H9 (cell line): Measurements from ENCODE around the gene SRSF2. TPM values are rescaled to one million over a fixed set of nuclear protein-coding genes. Genes with fewer than 3 reads are reported as not detected.
A peak's percentile ranks its signal among the peaks of the same experiment; 100 is the strongest.

Experiments
- DNase-seq: peaks from one replicate; pipeline ENCODE4 v3.0.0-alpha.2; 2017
- H2AFZ ChIP-seq: one replicate; pipeline ENCODE4 v1.6.1; 2013; ENCODE audit warnings: mild to moderate bottlenecking, low read length, control low read depth, moderate library complexity
- H2AK5ac ChIP-seq: 2 replicates; pipeline ENCODE4 v1.6.1; 2013; ENCODE audit warnings: low read length, control low read depth, mixed read lengths; ENCODE audit not compliant: insufficient read length
- H2BK120ac ChIP-seq: one replicate; pipeline ENCODE4 v1.6.1; 2013; ENCODE audit warnings: low read depth, mild to moderate bottlenecking, low read length, control low read depth, inconsistent platforms; ENCODE audit not compliant: poor library complexity, severe bottlenecking
- H2BK12ac ChIP-seq: 2 replicates; pipeline ENCODE4 v1.6.1; 2013; ENCODE audit warnings: low read length, control low read depth, mixed read lengths, low read depth; ENCODE audit not compliant: insufficient read length
- H2BK15ac ChIP-seq: 2 replicates; pipeline ENCODE4 v1.6.1; 2013; ENCODE audit warnings: low read depth, low read length, control low read depth
- H2BK20ac ChIP-seq: one replicate; pipeline ENCODE4 v1.6.1; 2013; ENCODE audit warnings: low read depth, mild to moderate bottlenecking, low read length, control low read depth, inconsistent platforms; ENCODE audit not compliant: poor library complexity, severe bottlenecking
- H2BK5ac ChIP-seq: 2 replicates; pipeline ENCODE4 v1.6.1; 2013; ENCODE audit warnings: low read length, control low read depth, mixed read lengths; ENCODE audit not compliant: insufficient read length
- H3K14ac ChIP-seq: 2 replicates; pipeline ENCODE4 v1.6.1; 2013; ENCODE audit warnings: low read length, control low read depth; ENCODE audit not compliant: insufficient read depth
- H3K18ac ChIP-seq: 2 replicates; pipeline ENCODE4 v1.6.1; 2013; ENCODE audit warnings: low read depth, mild to moderate bottlenecking, mixed read lengths, low read length, control low read depth; ENCODE audit not compliant: insufficient read length
- H3K23ac ChIP-seq: 2 replicates; pipeline ENCODE4 v1.6.1; 2013; ENCODE audit warnings: low read length, control low read depth, mixed read lengths, low read depth; ENCODE audit not compliant: insufficient read length
- H3K23me2 ChIP-seq: 2 replicates; pipeline ENCODE4 v1.6.1; 2013; ENCODE audit warnings: low read depth, mild to moderate bottlenecking, mixed read lengths, low read length, control low read depth; ENCODE audit not compliant: insufficient read length, poor library complexity, severe bottlenecking
- H3K27ac ChIP-seq: 2 replicates; pipeline ENCODE4 v1.5.1; 2013; ENCODE audit warnings: low read length, control low read depth, mixed read lengths, low read depth; ENCODE audit not compliant: insufficient read length
- H3K27me3 ChIP-seq: 2 replicates; pipeline ENCODE4 v1.6.1; 2013; ENCODE audit warnings: low read length, control low read depth, inconsistent platforms; ENCODE audit not compliant: insufficient read depth
- H3K4ac ChIP-seq: 2 replicates; pipeline ENCODE4 v1.6.1; 2013; ENCODE audit warnings: low read depth, mild to moderate bottlenecking, control low read depth, inconsistent platforms, low read length, moderate library complexity
- H3K4me1 ChIP-seq: 2 replicates; pipeline ENCODE4 v1.6.1; 2013; ENCODE audit warnings: low read length, control low read depth, inconsistent platforms; ENCODE audit not compliant: insufficient read depth
- H3K4me2 ChIP-seq: 2 replicates; pipeline ENCODE4 v1.6.1; 2013; ENCODE audit warnings: low read length, control low read depth, mixed read lengths; ENCODE audit not compliant: insufficient read length, insufficient read depth
- H3K56ac ChIP-seq: 2 replicates; pipeline ENCODE4 v1.6.1; 2013; ENCODE audit warnings: low read depth, mild to moderate bottlenecking, mixed read lengths, low read length, control low read depth; ENCODE audit not compliant: insufficient read length
- H3K79me1 ChIP-seq: 2 replicates; pipeline ENCODE4 v1.6.1; 2013; ENCODE audit warnings: low read depth, mild to moderate bottlenecking, moderate library complexity, low read length, control low read depth, inconsistent platforms; ENCODE audit not compliant: insufficient read depth, poor library complexity, severe bottlenecking
- H3K79me2 ChIP-seq: 2 replicates; pipeline ENCODE4 v1.6.1; 2013; ENCODE audit warnings: low read length, control low read depth, inconsistent platforms; ENCODE audit not compliant: insufficient read depth
- H3K9ac ChIP-seq: 2 replicates; pipeline ENCODE4 v1.6.1; 2013; ENCODE audit warnings: low read length, control low read depth, mixed read lengths; ENCODE audit not compliant: insufficient read length; ENCODE audit errors: extremely low read depth
- H3K9me3 ChIP-seq: one replicate; pipeline ENCODE4 v1.6.1; 2013; ENCODE audit warnings: low read depth, low read length, inconsistent platforms; ENCODE audit not compliant: control insufficient read depth
- H3T11ph ChIP-seq: one replicate; pipeline ENCODE4 v1.6.1; 2013; ENCODE audit warnings: mild to moderate bottlenecking, low read length, control low read depth, inconsistent platforms
- H4K20me1 ChIP-seq: one replicate; pipeline ENCODE4 v1.6.1; 2013; ENCODE audit not compliant: control insufficient read depth, insufficient read length, insufficient read depth
- H4K5ac ChIP-seq: 2 replicates; pipeline ENCODE4 v1.6.1; 2013; ENCODE audit warnings: low read depth, mild to moderate bottlenecking, mixed read lengths, low read length, control low read depth; ENCODE audit not compliant: insufficient read length
- H4K8ac ChIP-seq: replicated peaks from 2 replicates; pipeline ENCODE4 v1.6.1; 2013; ENCODE audit warnings: low read length, control low read depth, mixed read lengths, low read depth; ENCODE audit not compliant: insufficient read length
- H4K91ac ChIP-seq: 2 replicates; pipeline ENCODE4 v1.6.1; 2013; ENCODE audit warnings: low read depth, mild to moderate bottlenecking, moderate library complexity, mixed read lengths, low read length, control low read depth; ENCODE audit not compliant: insufficient read length
- H3K27ac Mint-ChIP-seq, 3 experiments: 2 replicates in 2 of 3; 3 replicates in 1 of 3; pipeline ENCODE4 v1.8.0; 2020 to 2021; ENCODE audit warnings: mixed read lengths in 3 of 3, mild to moderate bottlenecking in 1 of 3, moderate library complexity in 1 of 3
- H3K27me3 Mint-ChIP-seq: 2 replicates; pipeline ENCODE4 v1.8.0; 2021; ENCODE audit warnings: low read depth, mild to moderate bottlenecking, moderate library complexity, mixed read lengths
- H3K36me3 Mint-ChIP-seq, 3 experiments: 2 replicates in 2 of 3; 3 replicates in 1 of 3; pipeline ENCODE4 v1.8.0; 2020 to 2021; ENCODE audit warnings: low read depth in 3 of 3, mixed read lengths in 3 of 3; ENCODE audit not compliant: insufficient read depth in 1 of 3
- H3K4me1 Mint-ChIP-seq, 2 experiments: 2 replicates each; pipeline ENCODE4 v1.8.0; 2020; ENCODE audit warnings: mixed read lengths in 2 of 2
- H3K4me3 Mint-ChIP-seq, 2 experiments: 2 replicates in 1 of 2; 3 replicates in 1 of 2; pipeline ENCODE4 v1.8.0; 2020 to 2021; ENCODE audit warnings: mild to moderate bottlenecking in 2 of 2, mixed read lengths in 2 of 2, moderate library complexity in 1 of 2
- H3K9me3 Mint-ChIP-seq, 2 experiments: 2 replicates in 1 of 2; 3 replicates in 1 of 2; pipeline ENCODE4 v1.8.0; 2020; ENCODE audit warnings: mild to moderate bottlenecking in 2 of 2, mixed read lengths in 2 of 2, moderate library complexity in 1 of 2
- CTCF ChIP-seq: fragments of 200-600 bp; sonication (generic); conservative IDR thresholded peaks from 3 replicates; pipeline ENCODE4 v1.8.0; 2021; ENCODE audit warnings: antibody characterized with exemption, mild to moderate bottlenecking
- WGBS: extraction: QIAGEN DNeasy Blood & Tissue Kit; methylation state at CpG from one replicate; pipeline ENCODE4 v1.1.7; 2013; ENCODE audit warnings: missing lambda C conversion rate, low lambda C conversion rate, mixed read lengths; ENCODE audit not compliant: insufficient read length; ENCODE audit errors: extremely low coverage; 5-methylcytosine and 5-hydroxymethylcytosine counted together
- total RNA-seq: library from RNA; stranded (reverse); gene quantifications from 2 replicates; pipeline ENCODE4 v1.2.1, GENCODE V29; 2021

SRSF2 gene
- total RNA-seq, 1 experiment from 2014 or later: 578 TPM

GRCh38 chr17:76725580-76726230 lies 11.4 kb downstream of the SRSF2 start:
- Histone ChIP-seq H2BK12ac (no peak overlapping the region), H3T11ph (no peak overlapping the region), H2BK5ac (no peak overlapping the region), H4K5ac (no peak overlapping the region), H3K56ac (no peak overlapping the region), H2BK20ac (no peak overlapping the region), H3K18ac (no peak overlapping the region), H2BK15ac (no peak overlapping the region), H3K23ac (no peak overlapping the region), H3K27ac (no peak overlapping the region), H3K4me1 (no peaks in the 10 kb centered on the region), H4K20me1 (no peaks in the 10 kb centered on the region), H3K79me1 (peaks cover 11% of the 10 kb centered on the region), H3K4ac (no peak overlapping the region), H3K9me3 (no peaks in the 10 kb centered on the region), H3K9ac (peak overlapping the region; percentile 49), H3K79me2 (peaks cover 9% of the 10 kb centered on the region; the same call in 1 of the 2 replicates), H2AFZ (no peak overlapping the region), H3K4me2 (peak overlapping the region; percentile 87), H4K8ac (no peak overlapping the region), H3K14ac (peak overlapping the region; percentile 13; the same call in 1 of the 2 replicates), H4K91ac (no peak overlapping the region), H2AK5ac (no peak overlapping the region), H3K23me2 (peaks cover 13% of the 10 kb centered on the region), H2BK120ac (no peak overlapping the region), H3K27me3 (no peaks in the 10 kb centered on the region)
- no CpG with 5 or more reads among the region's 38 CpGs for WGBS
- H3K9me3 Mint-ChIP-seq: no peaks in the 10 kb centered on the region
- peak; percentile 48 for DNase-seq
- H3K27ac Mint-ChIP-seq: peak overlapping the region in 1 of 3 experiments; percentile 39; a peak in 2 of 7 replicates
- no peak for TF ChIP-seq CTCF
- H3K4me1 Mint-ChIP-seq: peaks cover 14 to 15% of the 10 kb centered on the region in 2 experiments
- no peaks in the 10 kb centered on the region for H3K27me3 Mint-ChIP-seq
- H3K36me3 Mint-ChIP-seq: peaks cover 21 to 57% (median 47%) of the 10 kb centered on the region in 3 experiments; a peak in 6 of 7 replicates
- peak overlapping the region; percentile 88 to 92 for H3K4me3 Mint-ChIP-seq
